Measurements from ENCODE around the gene NDUFS2.
A peak's percentile ranks its signal among the peaks of the same experiment; 100 is the strongest.

Gene NDUFS2

GRCh38 chr1:161206411-161207140 is 4.4 kb downstream of the NDUFS2 start:
- H3K27me3 ChIP-seq (ENCODE audit: insufficient read depth, low read length): no peaks in the 10 kb centered on the region
- H3K4me1 ChIP-seq (ENCODE audit: control insufficient read depth, insufficient read depth, low read length, unreplicated experiment): peaks cover 34% of the 10 kb centered on the region
- peaks cover 36% of the 10 kb centered on the region for H3K79me2 ChIP-seq (ENCODE audit: control insufficient read depth, insufficient read depth, low read length, unreplicated experiment)
- no peak overlapping the region for H3K4me3 ChIP-seq (ENCODE audit: low read depth, low read length)
- no peak overlapping the region for H2AFZ ChIP-seq (ENCODE audit: low read length, unreplicated experiment)
- H3K27ac ChIP-seq (ENCODE audit: low read depth, low read length): peak overlapping the region; percentile 84
- peaks cover 22% of the 10 kb centered on the region for H3K36me3 ChIP-seq (ENCODE audit: insufficient read depth, low read length)

DNA sequence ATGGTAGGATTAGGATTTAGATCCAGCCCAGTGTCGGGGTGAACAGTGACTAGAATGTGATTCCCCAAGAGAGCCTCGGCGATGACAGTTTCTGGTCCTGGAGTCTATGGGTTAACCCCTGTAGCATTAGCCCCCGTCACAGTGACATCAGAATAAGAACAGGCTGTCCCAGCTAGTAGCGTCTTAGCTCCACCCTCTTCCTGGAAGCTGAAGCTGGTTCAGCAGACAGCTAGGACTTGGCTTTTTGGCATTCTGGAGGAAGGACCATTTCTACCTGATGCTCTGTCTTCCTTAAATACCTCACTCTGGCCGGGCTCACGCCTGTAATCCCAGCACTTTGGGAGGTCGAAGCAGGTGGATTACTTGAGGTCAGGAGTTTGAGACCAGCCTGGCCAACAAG is 5.0 kb downstream of the NDUFS2 start:
- Histone ChIP-seq H3K36me3 (ENCODE audit: insufficient read depth, low read length) (peaks cover 22% of the 10 kb centered on the region), H3K79me2 (ENCODE audit: control insufficient read depth, insufficient read depth, low read length, unreplicated experiment) (peaks cover 36% of the 10 kb centered on the region), H3K27me3 (ENCODE audit: insufficient read depth, low read length) (no peaks in the 10 kb centered on the region), H2AFZ (ENCODE audit: low read length, unreplicated experiment) (no peak overlapping the region), H3K4me3 (ENCODE audit: low read depth, low read length) (no peak overlapping the region), H3K27ac (ENCODE audit: low read depth, low read length) (peak overlapping the region; percentile 84), H3K4me1 (ENCODE audit: control insufficient read depth, insufficient read depth, low read length, unreplicated experiment) (peaks cover 30% of the 10 kb centered on the region)

DNA sequence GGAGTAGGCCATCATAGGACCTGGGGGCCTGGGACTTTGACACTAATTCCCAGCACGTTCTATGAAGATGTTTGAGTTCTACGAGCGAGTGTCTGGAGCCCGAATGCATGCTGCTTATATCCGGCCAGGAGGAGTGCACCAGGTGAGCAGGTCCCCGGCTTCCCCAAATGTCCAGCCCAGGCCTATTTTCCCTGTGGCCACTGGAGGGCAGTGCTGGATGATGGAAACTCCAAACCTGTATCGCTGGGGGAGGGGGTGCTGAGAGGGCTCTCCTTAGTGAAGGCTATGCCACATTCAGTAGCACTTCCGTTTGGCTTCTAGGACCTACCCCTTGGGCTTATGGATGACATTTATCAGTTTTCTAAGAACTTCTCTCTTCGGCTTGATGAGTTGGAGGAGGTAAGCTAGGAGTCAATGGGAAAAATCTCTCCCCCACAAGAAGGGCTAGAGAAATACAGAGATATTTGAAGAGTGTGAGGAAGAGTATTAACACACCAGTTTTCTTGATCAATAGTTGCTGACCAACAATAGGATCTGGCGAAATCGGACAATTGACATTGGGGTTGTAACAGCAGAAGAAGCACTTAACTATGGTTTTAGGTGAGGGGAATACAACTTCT is 7.7 kb downstream of the NDUFS2 start:
- Histone ChIP-seq H3K4me1 (ENCODE audit: control insufficient read depth, insufficient read depth, low read length, unreplicated experiment) (peaks cover 15% of the 10 kb centered on the region), H3K79me2 (ENCODE audit: control insufficient read depth, insufficient read depth, low read length, unreplicated experiment) (peaks cover 11% of the 10 kb centered on the region), H3K4me3 (ENCODE audit: low read depth, low read length) (no peak overlapping the region), H3K36me3 (ENCODE audit: insufficient read depth, low read length) (peaks cover 18% of the 10 kb centered on the region), H3K27ac (ENCODE audit: low read depth, low read length) (peak overlapping the region; percentile 29; the same call in 1 of the 2 replicates), H3K27me3 (ENCODE audit: insufficient read depth, low read length) (no peaks in the 10 kb centered on the region), H2AFZ (ENCODE audit: low read length, unreplicated experiment) (no peak overlapping the region)

DNA sequence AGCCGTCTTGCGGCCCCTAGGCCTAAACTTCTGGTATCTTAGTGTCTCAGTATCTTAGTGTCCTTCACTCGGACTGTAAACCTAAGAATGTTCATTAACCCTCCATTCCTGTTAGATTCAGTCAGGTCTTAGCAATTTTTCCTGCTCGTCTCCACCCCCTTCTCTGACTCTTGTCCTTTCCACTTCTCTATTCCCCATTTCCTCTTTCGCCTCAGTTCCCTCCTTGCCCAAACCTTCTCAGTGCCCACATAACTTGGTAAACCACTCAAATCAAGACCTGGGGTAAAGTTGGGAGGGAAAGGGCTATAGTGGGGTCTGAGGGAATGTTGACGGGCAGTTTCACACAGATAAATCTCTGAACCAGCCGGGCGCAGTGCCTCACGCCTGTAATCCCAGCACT is 12.2 kb downstream of the NDUFS2 start:
- no peak overlapping the region for H3K27ac ChIP-seq (ENCODE audit: low read depth, low read length)
- no peak overlapping the region for H3K4me3 ChIP-seq (ENCODE audit: low read depth, low read length)
- no peaks in the 10 kb centered on the region for H3K27me3 ChIP-seq (ENCODE audit: insufficient read depth, low read length)
- H3K36me3 ChIP-seq (ENCODE audit: insufficient read depth, low read length): peaks cover 15% of the 10 kb centered on the region
- no peak overlapping the region for H2AFZ ChIP-seq (ENCODE audit: low read length, unreplicated experiment)
- peaks cover 22% of the 10 kb centered on the region for H3K4me1 ChIP-seq (ENCODE audit: control insufficient read depth, insufficient read depth, low read length, unreplicated experiment)
- H3K79me2 ChIP-seq (ENCODE audit: control insufficient read depth, insufficient read depth, low read length, unreplicated experiment): peaks cover 2% of the 10 kb centered on the region

GRCh38 chr1:161215076-161215475 is 12.9 kb downstream of the NDUFS2 start, which contains the start of gene FCER1G:
FCER1G (plus strand) TSS chr1:161215295; CDS start chr1:161215322, 27 bp downstream.
- Histone ChIP-seq H3K27me3 (ENCODE audit: insufficient read depth, low read length) (no peaks in the 10 kb centered on the region), H3K79me2 (ENCODE audit: control insufficient read depth, insufficient read depth, low read length, unreplicated experiment) (peaks cover 2% of the 10 kb centered on the region), H3K27ac (ENCODE audit: low read depth, low read length) (peak within 1 kb of the TSS; percentile 99), H3K36me3 (ENCODE audit: insufficient read depth, low read length) (peaks cover 11% of the 10 kb centered on the region), H3K4me3 (ENCODE audit: low read depth, low read length) (no peak within 1 kb of the TSS), H3K4me1 (ENCODE audit: control insufficient read depth, insufficient read depth, low read length, unreplicated experiment) (peaks cover 22% of the 10 kb centered on the region), H2AFZ (ENCODE audit: low read length, unreplicated experiment) (no peak within 1 kb of the TSS)

- peaks cover 6% of the 10 kb centered on the region; the same call in 1 of the 2 replicates for H3K36me3 ChIP-seq (ENCODE audit: insufficient read depth, low read length)
- H3K79me2 ChIP-seq (ENCODE audit: control insufficient read depth, insufficient read depth, low read length, unreplicated experiment): no peaks in the 10 kb centered on the region
- peak overlapping the region; percentile 47 for H3K4me3 ChIP-seq (ENCODE audit: low read depth, low read length)
- H3K27me3 ChIP-seq (ENCODE audit: insufficient read depth, low read length): no peaks in the 10 kb centered on the region
- H3K27ac ChIP-seq (ENCODE audit: low read depth, low read length): peak overlapping the region; percentile 99
- H3K4me1 ChIP-seq (ENCODE audit: control insufficient read depth, insufficient read depth, low read length, unreplicated experiment): peaks cover 22% of the 10 kb centered on the region
- H2AFZ ChIP-seq (ENCODE audit: low read length, unreplicated experiment): peak overlapping the region; percentile 75
Observed at GRCh38 chr1:161216945-161217712, 15.0 kb downstream of the NDUFS2 start.

- Histone ChIP-seq H2AFZ (ENCODE audit: low read length, unreplicated experiment) (no peak overlapping the region), H3K4me1 (ENCODE audit: control insufficient read depth, insufficient read depth, low read length, unreplicated experiment) (peaks cover 22% of the 10 kb centered on the region), H3K36me3 (ENCODE audit: insufficient read depth, low read length) (peaks cover 6% of the 10 kb centered on the region; the same call in 1 of the 2 replicates), H3K27me3 (ENCODE audit: insufficient read depth, low read length) (no peaks in the 10 kb centered on the region), H3K79me2 (ENCODE audit: control insufficient read depth, insufficient read depth, low read length, unreplicated experiment) (no peaks in the 10 kb centered on the region), H3K4me3 (ENCODE audit: low read depth, low read length) (no peak overlapping the region), H3K27ac (ENCODE audit: low read depth, low read length) (peak overlapping the region; percentile 99)
Observed at GRCh38 chr1:161217831-161218230, 15.7 kb downstream of the NDUFS2 start.

- peak overlapping the region; percentile 99 for H3K27ac ChIP-seq (ENCODE audit: low read depth, low read length)
- no peak overlapping the region for H3K4me3 ChIP-seq (ENCODE audit: low read depth, low read length)
- no peaks in the 10 kb centered on the region for H3K27me3 ChIP-seq (ENCODE audit: insufficient read depth, low read length)
- H3K36me3 ChIP-seq (ENCODE audit: insufficient read depth, low read length): peaks cover 6% of the 10 kb centered on the region; the same call in 1 of the 2 replicates
- no peak overlapping the region for H2AFZ ChIP-seq (ENCODE audit: low read length, unreplicated experiment)
- H3K4me1 ChIP-seq (ENCODE audit: control insufficient read depth, insufficient read depth, low read length, unreplicated experiment): peaks cover 22% of the 10 kb centered on the region
- no peaks in the 10 kb centered on the region for H3K79me2 ChIP-seq (ENCODE audit: control insufficient read depth, insufficient read depth, low read length, unreplicated experiment)
Observed at GRCh38 chr1:161218301-161219077, 16.3 kb downstream of the NDUFS2 start.

DNA sequence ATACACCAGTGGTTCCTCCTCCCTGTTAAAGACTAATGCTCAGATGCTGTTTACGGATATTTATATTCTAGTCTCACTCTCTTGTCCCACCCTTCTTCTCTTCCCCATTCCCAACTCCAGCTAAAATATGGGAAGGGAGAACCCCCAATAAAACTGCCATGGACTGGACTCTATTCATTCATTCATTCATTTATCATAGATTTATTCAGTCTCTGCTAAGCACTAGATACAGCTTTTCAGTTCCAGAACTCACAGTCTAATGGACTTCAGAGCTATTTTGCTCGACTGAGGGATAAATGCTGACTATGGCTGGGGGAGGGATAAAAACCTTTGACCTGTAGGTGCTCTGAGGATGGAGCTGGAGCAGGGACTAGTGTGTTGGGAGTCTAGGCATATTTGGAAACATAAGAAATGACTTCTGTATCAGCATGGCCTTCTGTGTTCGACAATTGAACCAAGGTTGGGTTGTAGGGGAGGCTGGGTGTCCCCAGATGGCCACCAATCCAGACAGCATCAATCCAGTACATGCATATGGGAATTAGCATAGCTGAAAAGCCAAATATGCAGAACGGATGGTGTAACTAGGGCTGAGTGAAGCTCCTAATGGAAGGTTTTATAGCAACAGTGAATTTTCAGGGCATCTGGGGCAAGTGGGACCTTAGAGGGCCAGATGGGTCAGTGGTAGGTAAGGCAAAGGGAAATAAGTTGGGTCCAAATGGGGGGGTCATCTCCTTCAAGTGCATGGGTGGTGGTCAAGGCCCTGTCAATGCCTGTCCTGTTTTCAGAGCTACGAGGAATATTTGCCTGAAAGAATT is 17.1 kb downstream of the NDUFS2 start:
- H2AFZ ChIP-seq (ENCODE audit: low read length, unreplicated experiment): no peak overlapping the region

More for the DNA sequence above, 17.1 kb downstream of the NDUFS2 start:
- no peaks in the 10 kb centered on the region for H3K79me2 ChIP-seq (ENCODE audit: control insufficient read depth, insufficient read depth, low read length, unreplicated experiment)
- H3K27ac ChIP-seq (ENCODE audit: low read depth, low read length): no peak overlapping the region
- H3K27me3 ChIP-seq (ENCODE audit: insufficient read depth, low read length): no peaks in the 10 kb centered on the region
- no peaks in the 10 kb centered on the region for H3K36me3 ChIP-seq (ENCODE audit: insufficient read depth, low read length)
- peaks cover 22% of the 10 kb centered on the region for H3K4me1 ChIP-seq (ENCODE audit: control insufficient read depth, insufficient read depth, low read length, unreplicated experiment)
- H3K4me3 ChIP-seq (ENCODE audit: low read depth, low read length): no peak overlapping the region
